Muscle layer of duodenum (tissue), 2 donors: ENCODE data around the gene C10orf143.

Source experiments
- H3K27ac ChIP-seq: one replicate; pipeline ENCODE4 v1.7.0; 2013; ENCODE audit warnings: mild to moderate bottlenecking, low read length
- H3K27me3 ChIP-seq: one replicate; pipeline ENCODE4 v1.7.0; 2013; ENCODE audit warnings: low read depth, mild to moderate bottlenecking, control low read depth, low read length
- H3K36me3 ChIP-seq, 2 donors: one replicate each; pipeline ENCODE4 v1.7.0; 2013; ENCODE audit warnings: low read length in 2 of 2, control low read depth in 1 of 2, mild to moderate bottlenecking in 1 of 2; ENCODE audit not compliant: insufficient read depth in 2 of 2, control insufficient read depth in 1 of 2
- H3K4me1 ChIP-seq, 2 donors: one replicate each; pipeline ENCODE4 v1.7.0; 2013; ENCODE audit warnings: low read length in 2 of 2, mild to moderate bottlenecking in 2 of 2, control low read depth in 1 of 2, moderate library complexity in 1 of 2; ENCODE audit not compliant: insufficient read depth in 2 of 2, control insufficient read depth in 1 of 2
- H3K4me3 ChIP-seq, 2 donors: one replicate each; pipeline ENCODE4 v1.7.0; 2013; ENCODE audit warnings: low read length in 2 of 2, low read depth in 1 of 2, mild to moderate bottlenecking in 1 of 2
- H3K9me3 ChIP-seq, 2 donors: one replicate each; pipeline ENCODE4 v1.7.0; 2013; ENCODE audit warnings: low read length in 2 of 2, control low read depth in 1 of 2, mild to moderate bottlenecking in 1 of 2; ENCODE audit not compliant: control insufficient read depth in 1 of 2
- donor health status: healthy.

The C10orf143 gene

DNA sequence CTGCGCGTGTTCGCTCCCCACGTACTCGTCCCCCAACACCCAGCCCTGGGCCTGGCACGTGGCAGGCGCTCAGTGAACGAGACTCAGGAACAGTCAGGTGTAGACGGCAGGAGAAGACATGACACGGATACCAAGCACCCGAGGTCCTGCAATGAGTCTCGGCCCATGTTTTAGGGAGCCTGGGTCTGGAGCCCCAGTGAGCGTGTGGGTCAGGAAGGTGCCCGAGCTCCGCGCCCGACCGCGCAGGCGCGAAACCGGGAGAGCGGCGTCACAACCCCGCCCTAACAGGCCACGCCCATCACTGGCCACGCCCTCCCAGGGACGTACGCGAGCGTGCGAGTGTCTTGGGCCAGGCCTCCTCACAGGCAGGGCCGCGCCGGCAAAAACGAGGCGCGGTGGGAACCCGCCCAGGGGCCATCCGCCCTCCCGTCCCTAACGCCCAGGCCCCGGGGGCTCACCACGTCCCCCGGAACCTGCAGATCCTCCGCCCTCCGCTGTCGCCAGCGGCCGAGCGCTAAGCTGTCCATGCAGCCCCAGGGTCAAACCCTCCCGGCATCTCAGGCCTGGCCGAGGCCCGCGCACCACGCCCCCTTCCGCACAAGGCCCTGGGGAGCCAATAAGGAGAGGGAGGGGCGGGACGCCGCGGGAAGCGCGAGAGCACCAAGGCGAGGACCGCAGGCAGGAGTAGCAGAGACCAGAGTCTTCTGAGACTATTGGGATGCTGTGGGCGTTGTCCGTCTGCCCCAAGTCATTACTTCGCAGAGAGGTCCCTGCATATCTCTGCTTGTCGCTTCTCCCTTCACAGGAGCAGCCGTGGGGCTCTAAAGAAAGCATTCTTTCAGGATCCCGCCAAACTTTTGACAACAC, at the start of gene C10orf143:
Gene C10orf143 (minus strand): TSS at position 585 of the 867 bp plus-strand sequence. CDS start 58 bp downstream, at position 527.
- H3K27me3 ChIP-seq, result no peaks in the 10 kb centered on the region
- peak within 1 kb of the TSS; percentile 92 to 94 for H3K4me3 ChIP-seq
- H3K4me1 ChIP-seq, result peaks cover 6 to 22% of the 10 kb centered on the region in 2 donors
- H3K27ac ChIP-seq, result peak within 1 kb of the TSS; percentile 95
- peaks cover 0 to 10% of the 10 kb centered on the region in 2 donors for H3K36me3 ChIP-seq
- no peaks in the 10 kb centered on the region for H3K9me3 ChIP-seq

GRCh38 chr10:130159192-130159794, 48.7 kb upstream of the C10orf143 start:
- no peaks in the 10 kb centered on the region for H3K4me1 ChIP-seq
- peaks cover 19 to 24% of the 10 kb centered on the region in 2 donors for H3K36me3 ChIP-seq
- H3K27ac ChIP-seq, result no peak overlapping the region
- H3K27me3 ChIP-seq, result no peaks in the 10 kb centered on the region
- H3K9me3 ChIP-seq, result no peaks in the 10 kb centered on the region
- no peak overlapping the region for H3K4me3 ChIP-seq

DNA sequence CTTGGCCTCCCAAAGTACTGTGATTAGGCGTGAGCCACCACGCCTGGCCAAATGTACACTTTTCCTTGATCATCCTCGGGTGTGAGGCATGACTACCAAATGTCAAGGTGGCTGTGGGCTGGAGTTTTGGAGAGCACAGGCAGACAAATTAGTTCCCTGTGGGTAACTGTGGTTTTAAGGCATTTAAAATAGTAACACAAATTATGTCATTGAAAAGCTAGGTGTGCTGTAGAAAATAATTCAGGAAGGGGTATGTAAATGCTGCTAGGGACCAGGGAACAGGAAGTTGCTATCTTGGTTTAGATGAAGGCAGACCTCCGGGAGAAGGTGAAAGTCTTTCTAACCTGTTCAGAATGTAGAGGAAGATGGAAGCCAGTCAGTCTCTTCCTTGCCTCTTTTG, 35.4 kb upstream of the C10orf143 start:
- no peak overlapping the region for H3K27ac ChIP-seq
- H3K36me3 ChIP-seq, result peaks cover 23% of the 10 kb centered on the region in 2 donors
- H3K9me3 ChIP-seq, result no peaks in the 10 kb centered on the region
- no peak overlapping the region for H3K4me3 ChIP-seq
- H3K4me1 ChIP-seq, result peaks cover 7 to 11% of the 10 kb centered on the region in 2 donors
- no peaks in the 10 kb centered on the region for H3K27me3 ChIP-seq

DNA sequence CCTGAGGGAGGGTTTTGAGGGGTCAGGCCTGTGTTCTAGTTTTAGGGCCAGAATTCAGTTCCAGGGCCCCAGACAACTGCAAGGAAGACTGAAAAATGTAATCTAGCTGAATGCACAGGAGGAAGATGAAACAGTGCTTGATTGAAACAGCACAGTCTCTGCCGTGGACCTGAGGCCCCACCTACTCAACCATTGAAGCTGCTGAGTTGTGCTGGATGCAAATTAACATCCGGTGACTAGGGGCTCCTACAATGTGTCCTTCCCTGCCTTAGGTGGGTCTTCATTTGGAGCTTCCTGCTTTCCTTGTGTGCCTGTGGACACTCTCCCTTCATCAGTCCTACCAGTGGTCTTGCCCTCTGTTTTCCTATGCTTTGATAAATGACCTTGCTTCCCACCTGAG, 31.2 kb upstream of the C10orf143 start:
- Histone ChIP-seq H3K4me1 (peaks cover 12 to 40% of the 10 kb centered on the region in 2 donors), H3K4me3 (no peak overlapping the region), H3K36me3 (peaks cover 13 to 14% of the 10 kb centered on the region in 2 donors), H3K27ac (no peak overlapping the region), H3K27me3 (no peaks in the 10 kb centered on the region), H3K9me3 (no peaks in the 10 kb centered on the region)

- H3K27ac ChIP-seq, result no peak overlapping the region
- peaks cover 10 to 15% of the 10 kb centered on the region in 2 donors for H3K36me3 ChIP-seq
- H3K27me3 ChIP-seq, result no peaks in the 10 kb centered on the region
- peaks cover 12 to 42% of the 10 kb centered on the region in 2 donors for H3K4me1 ChIP-seq
- H3K9me3 ChIP-seq, result no peaks in the 10 kb centered on the region
- no peak overlapping the region for H3K4me3 ChIP-seq
Observed at GRCh38 chr10:130141460-130141859, 30.8 kb upstream of the C10orf143 start.

DNA sequence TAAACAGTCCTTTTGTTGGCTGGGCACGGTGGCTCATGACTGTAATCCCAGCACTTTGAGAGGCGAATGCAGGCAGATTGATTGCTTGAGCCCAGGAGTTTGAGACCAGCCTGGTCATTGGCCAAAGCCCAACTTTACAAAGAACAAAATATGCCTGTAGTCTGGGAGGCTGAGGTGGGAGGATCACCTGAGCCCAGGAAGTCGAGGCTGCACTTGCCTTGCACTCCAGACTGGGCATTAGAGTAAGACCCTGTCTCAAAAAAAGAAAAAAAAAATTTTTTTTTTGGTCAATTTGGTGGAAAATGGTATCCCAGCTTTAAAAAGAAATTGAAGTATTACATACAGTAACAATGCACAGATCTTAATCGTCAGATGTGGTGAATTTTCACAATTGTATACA, 30.4 kb upstream of the C10orf143 start:
- peaks cover 6 to 13% of the 10 kb centered on the region in 2 donors for H3K36me3 ChIP-seq
- H3K4me1 ChIP-seq, result peaks cover 12 to 42% of the 10 kb centered on the region in 2 donors
- no peak overlapping the region for H3K27ac ChIP-seq
- H3K4me3 ChIP-seq, result no peak overlapping the region
- no peaks in the 10 kb centered on the region for H3K27me3 ChIP-seq
- no peaks in the 10 kb centered on the region for H3K9me3 ChIP-seq

GRCh38 chr10:130140425-130140824, 29.8 kb upstream of the C10orf143 start:
- H3K27me3 ChIP-seq, result no peaks in the 10 kb centered on the region
- H3K27ac ChIP-seq, result no peak overlapping the region
- no peaks in the 10 kb centered on the region for H3K9me3 ChIP-seq
- no peak overlapping the region for H3K4me3 ChIP-seq
- H3K4me1 ChIP-seq, result peaks cover 12 to 48% of the 10 kb centered on the region in 2 donors
- H3K36me3 ChIP-seq, result peaks cover 4 to 9% of the 10 kb centered on the region in 2 donors

- Histone ChIP-seq H3K27ac (no peak overlapping the region), H3K36me3 (peaks cover 4 to 9% of the 10 kb centered on the region in 2 donors), H3K4me1 (peaks cover 12 to 45% of the 10 kb centered on the region in 2 donors), H3K4me3 (no peak overlapping the region), H3K9me3 (no peaks in the 10 kb centered on the region), H3K27me3 (no peaks in the 10 kb centered on the region)
Observed at GRCh38 chr10:130138479-130138866, 27.8 kb upstream of the C10orf143 start.

DNA sequence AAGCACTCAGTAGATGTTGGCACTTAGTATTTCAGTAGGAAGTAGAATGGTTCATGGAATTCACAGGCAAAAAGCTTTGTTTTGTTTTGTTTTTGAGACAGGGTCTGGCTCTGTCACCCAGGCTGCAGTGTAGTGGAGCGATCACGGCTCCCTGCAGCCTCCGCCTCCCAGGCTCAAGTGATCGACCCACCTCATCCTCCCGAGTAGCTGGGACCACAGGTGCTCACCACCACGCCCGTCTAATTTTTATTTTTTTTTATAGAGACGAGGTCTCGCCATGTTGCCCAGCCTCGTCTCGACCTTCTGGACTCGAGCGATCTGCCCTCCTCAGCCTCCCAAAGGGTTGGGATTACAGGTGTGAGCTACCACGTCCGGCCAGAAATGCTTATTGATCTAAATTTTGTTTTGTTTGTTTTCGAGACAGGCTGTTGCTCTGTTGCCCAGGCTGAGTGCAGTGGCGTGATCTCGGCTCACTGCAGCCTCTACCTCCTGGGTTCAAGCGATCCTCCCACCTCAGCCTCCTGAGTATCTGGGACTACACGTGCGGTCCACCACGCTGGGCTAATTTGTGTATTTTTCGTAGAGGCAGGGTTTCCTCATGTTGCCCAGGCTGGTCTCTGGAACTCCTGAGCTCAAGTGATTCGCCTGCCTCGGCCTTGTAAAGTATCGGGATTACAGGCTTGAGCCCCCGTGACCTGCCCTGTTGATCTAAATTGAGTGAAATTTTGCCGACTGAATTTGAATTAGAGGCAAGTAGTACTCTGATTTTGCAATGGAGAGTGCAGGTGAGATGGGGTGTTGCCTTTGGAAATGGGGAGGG, 27.2 kb upstream of the C10orf143 start:
- no peaks in the 10 kb centered on the region for H3K9me3 ChIP-seq
- peak overlapping the region; percentile 81 to 94 for H3K4me3 ChIP-seq
- no peaks in the 10 kb centered on the region for H3K27me3 ChIP-seq
- no peak overlapping the region for H3K27ac ChIP-seq
- H3K36me3 ChIP-seq, result peaks cover 1 to 9% of the 10 kb centered on the region in 2 donors
- peaks cover 12 to 44% of the 10 kb centered on the region in 2 donors for H3K4me1 ChIP-seq

DNA sequence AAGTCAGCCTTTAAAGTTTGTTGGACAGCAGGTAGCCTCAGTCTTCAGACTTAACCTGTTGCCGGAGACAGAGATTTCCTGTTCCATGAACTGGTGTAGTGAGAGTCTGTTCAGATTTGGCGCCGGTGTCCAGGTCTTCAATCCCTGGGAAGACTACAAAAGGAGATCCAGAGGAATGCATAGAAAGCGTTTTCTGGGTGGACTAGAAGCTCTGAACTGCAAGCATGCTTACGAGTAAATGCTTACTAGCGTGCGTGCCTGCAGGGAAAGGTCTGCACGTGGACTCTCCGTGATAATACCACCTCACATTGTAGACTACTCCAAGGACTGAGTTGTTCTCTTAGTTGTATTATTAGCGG, 26.4 kb upstream of the C10orf143 start:
- H3K9me3 ChIP-seq, result no peaks in the 10 kb centered on the region
- H3K27me3 ChIP-seq, result no peaks in the 10 kb centered on the region
- H3K4me1 ChIP-seq, result peaks cover 12 to 44% of the 10 kb centered on the region in 2 donors
- peak overlapping the region; percentile 81 to 94 for H3K4me3 ChIP-seq
- peaks cover 0 to 9% of the 10 kb centered on the region in 2 donors for H3K36me3 ChIP-seq
- H3K27ac ChIP-seq, result peak overlapping the region; percentile 45
